Measurements from ENCODE around the gene C1orf74. TPM values are rescaled to one million over a fixed set of nuclear protein-coding genes. Genes with fewer than 3 reads are reported as not detected.

Gene C1orf74
- total RNA-seq, 2 experiments from 2014 or later = 2.1 to 2.2 TPM

GRCh38 chr1:209756615-209757445 lies 27.5 kb downstream of the C1orf74 start:
- POLR2A ChIA-PET = interaction anchor here (0.9 to 2.7 kb wide), 6 partner anchors 9 to 32 kb away, joined by 3 to 36 read pairs (median 6); partner anchors contain the start of gene C1orf74
- CTCF ChIA-PET = interaction anchor here (0.6 to 3.7 kb wide), 6 partner anchors 11 to 190 kb away, joined by 3 to 38 read pairs (median 4); no protein-coding TSS in a partner anchor

GRCh38 chr1:209755926-209756614 lies 28.3 kb downstream of the C1orf74 start, which contains the start of gene TRAF3IP3:
Gene TRAF3IP3, plus strand, starts transcription at chr1:209756053. Its CDS starts 3,987 bp downstream, at chr1:209760040.
- CTCF ChIA-PET = interaction anchor here (1.2 to 3.7 kb wide), 7 partner anchors 10 to 189 kb away, joined by 3 to 38 read pairs (median 4); no protein-coding TSS in a partner anchor
- POLR2A ChIA-PET = interaction anchor here (0.7 to 2.7 kb wide), 6 partner anchors 10 to 32 kb away, joined by 3 to 36 read pairs (median 6); partner anchors contain the start of gene C1orf74

DNA sequence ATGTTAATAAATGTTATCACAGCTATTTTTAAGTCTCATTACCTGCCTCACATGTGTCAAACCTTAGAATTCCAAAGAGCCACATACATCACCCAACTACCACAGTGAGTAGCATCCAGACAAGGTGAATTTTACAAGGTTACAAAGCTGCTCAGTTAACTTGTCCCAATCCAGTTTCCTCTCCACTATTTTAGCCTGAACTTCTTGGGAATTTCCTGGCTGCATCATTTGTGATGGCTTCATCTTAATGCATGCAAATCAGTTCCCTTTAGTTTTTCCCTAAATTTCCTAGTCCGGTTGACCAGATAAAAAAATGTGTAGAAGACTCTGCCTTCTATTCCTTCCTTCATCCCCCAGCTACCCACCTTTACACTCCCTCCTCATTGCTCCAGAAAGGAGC lies 29.1 kb downstream of the C1orf74 start:
- POLR2A ChIA-PET = interaction anchor here (0.7 to 2.7 kb wide), 4 partner anchors 11 to 29 kb away, joined by 3 to 36 read pairs (median 9); partner anchors contain the start of gene C1orf74
- CTCF ChIA-PET = interaction anchor here (1.2 to 3.7 kb wide), 6 partner anchors 9 to 68 kb away, joined by 4 to 38 read pairs (median 4); no protein-coding TSS in a partner anchor

- ChIA-PET POLR2A (interaction anchor here (1.9 to 3.0 kb wide), 2 partner anchors 13 to 16 kb away, joined by 6 to 20 read pairs; no protein-coding TSS in a partner anchor), CTCF (interaction anchor here (1.0 kb wide), 1 partner anchor 15 kb away, joined by 4 read pairs; no protein-coding TSS in a partner anchor)
Measured at GRCh38 chr1:209752890-209753289, 31.5 kb downstream of the C1orf74 start.

- POLR2A ChIA-PET = interaction anchor here (1.9 to 3.0 kb wide), 2 partner anchors 14 to 17 kb away, joined by 6 to 20 read pairs; no protein-coding TSS in a partner anchor
- CTCF ChIA-PET = interaction anchor here (1.6 to 2.6 kb wide), 2 partner anchors 27 to 71 kb away, joined by 7 to 8 read pairs; no protein-coding TSS in a partner anchor
Measured at GRCh38 chr1:209751627-209752231, 32.6 kb downstream of the C1orf74 start.

- POLR2A ChIA-PET = interaction anchor here (0.5 to 1.2 kb wide), 2 partner anchors 52 to 583 kb away, joined by 3 to 8 read pairs; no protein-coding TSS in a partner anchor
- CTCF ChIA-PET = interaction anchor here (1.2 to 2.9 kb wide), 6 partner anchors 18 to 181 kb away, joined by 3 to 19 read pairs (median 6); partner anchors contain the start of gene CAMK1G
Measured at GRCh38 chr1:209749670-209750323, 34.6 kb downstream of the C1orf74 start.

DNA sequence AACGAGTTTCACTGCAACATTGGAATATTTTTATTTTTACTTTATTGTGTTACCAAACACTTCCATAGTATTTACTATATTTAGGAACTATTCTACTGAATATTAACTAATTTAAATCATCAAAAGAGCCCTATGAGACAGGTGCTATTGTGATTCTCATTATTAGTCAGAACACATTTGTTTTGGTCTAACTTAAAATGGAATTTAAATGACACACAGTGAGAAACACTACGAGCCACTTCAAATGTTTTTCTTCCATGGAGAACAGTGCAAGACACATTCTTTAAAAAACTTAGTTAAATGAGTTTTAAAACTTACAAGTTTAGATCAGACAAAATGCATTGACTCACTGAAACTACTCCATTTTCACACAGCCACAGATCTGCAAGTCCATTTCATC lies 35.2 kb downstream of the C1orf74 start:
- POLR2A ChIA-PET = interaction anchor here (1.2 kb wide), 1 partner anchor 583 kb away, joined by 3 read pairs; no protein-coding TSS in a partner anchor

DNA sequence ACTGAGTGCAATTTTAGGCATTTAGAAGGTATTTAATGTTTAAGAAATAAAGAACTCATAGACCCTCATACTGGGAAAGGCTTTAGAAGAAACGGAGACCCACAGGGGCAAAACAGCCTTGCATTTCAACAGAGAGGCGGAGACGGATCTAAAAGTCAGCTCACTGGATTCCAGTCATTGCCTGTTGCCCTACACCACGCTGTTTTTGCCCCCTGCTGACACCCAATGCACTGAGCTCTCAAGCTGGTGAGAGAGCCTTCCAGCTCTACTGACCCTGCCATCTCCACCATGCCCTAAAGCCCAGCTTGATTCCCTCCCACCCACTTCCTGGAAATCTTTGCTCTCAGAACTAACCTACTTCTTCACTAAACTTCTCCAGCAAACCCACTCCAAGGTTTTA lies 35.7 kb downstream of the C1orf74 start:
- POLR2A ChIA-PET = no interaction called here
- CTCF ChIA-PET = interaction anchor here (0.6 to 2.9 kb wide), 19 partner anchors 11 to 188 kb away, joined by 3 to 19 read pairs (median 3); partner anchors contain the start of genes C1orf74, CAMK1G and G0S2

More for the DNA sequence above, 35.2 kb downstream of the C1orf74 start:
- CTCF ChIA-PET = interaction anchor here (1.2 to 2.9 kb wide), 10 partner anchors 12 to 182 kb away, joined by 3 to 19 read pairs (median 6); partner anchors contain the start of gene CAMK1G

- CTCF ChIA-PET = interaction anchor here (0.6 to 2.9 kb wide), 20 partner anchors 10 to 187 kb away, joined by 3 to 19 read pairs (median 4); partner anchors contain the start of genes C1orf74 and G0S2
- POLR2A ChIA-PET = no interaction called here
Measured at GRCh38 chr1:209747580-209748262, 36.6 kb downstream of the C1orf74 start.

DNA sequence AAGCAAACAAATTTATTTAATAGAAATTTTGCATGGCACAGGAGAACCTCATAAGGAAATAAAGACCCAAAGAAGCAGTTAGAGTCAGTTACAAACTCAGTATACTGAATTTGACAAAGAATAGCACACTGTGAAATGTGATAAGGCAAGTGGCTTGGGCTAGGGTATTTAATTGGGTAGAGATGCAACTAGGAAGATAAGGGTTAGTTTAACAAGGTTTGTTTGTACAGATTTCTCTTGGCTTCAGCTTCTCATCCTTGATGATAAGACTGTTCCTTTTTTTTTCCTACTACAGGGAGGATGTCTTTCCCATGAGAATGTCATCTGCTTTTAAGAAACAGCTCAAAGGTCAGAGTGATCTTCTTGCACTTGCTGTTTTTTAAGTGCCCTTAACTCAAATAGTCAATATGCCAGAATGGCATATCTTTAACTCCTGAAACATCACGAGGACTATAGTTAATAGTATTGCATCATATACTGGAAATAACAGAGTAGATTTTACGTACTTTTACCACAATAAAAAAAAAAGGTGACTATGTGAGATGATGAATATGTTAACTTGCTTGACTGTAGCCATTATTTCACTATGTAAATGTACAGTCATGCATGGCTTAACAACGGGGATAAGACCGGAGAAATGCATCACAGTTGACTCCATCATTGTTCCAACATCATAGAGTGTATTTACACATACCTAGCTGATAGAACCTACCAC lies 37.8 kb downstream of the C1orf74 start:
- POLR2A ChIA-PET = no interaction called here
- CTCF ChIA-PET = interaction anchor here (0.7 to 2.4 kb wide), 4 partner anchors 9 to 100 kb away, joined by 3 to 8 read pairs (median 4); partner anchors contain the start of gene TRAF3IP3

- ChIA-PET POLR2A (interaction anchor here (1.0 kb wide), 1 partner anchor 27 kb away, joined by 3 read pairs; no protein-coding TSS in a partner anchor), CTCF (interaction anchor here (0.9 kb wide), 1 partner anchor 67 kb away, joined by 3 read pairs; no protein-coding TSS in a partner anchor)
Measured at GRCh38 chr1:209743145-209743482, 41.2 kb downstream of the C1orf74 start.

DNA sequence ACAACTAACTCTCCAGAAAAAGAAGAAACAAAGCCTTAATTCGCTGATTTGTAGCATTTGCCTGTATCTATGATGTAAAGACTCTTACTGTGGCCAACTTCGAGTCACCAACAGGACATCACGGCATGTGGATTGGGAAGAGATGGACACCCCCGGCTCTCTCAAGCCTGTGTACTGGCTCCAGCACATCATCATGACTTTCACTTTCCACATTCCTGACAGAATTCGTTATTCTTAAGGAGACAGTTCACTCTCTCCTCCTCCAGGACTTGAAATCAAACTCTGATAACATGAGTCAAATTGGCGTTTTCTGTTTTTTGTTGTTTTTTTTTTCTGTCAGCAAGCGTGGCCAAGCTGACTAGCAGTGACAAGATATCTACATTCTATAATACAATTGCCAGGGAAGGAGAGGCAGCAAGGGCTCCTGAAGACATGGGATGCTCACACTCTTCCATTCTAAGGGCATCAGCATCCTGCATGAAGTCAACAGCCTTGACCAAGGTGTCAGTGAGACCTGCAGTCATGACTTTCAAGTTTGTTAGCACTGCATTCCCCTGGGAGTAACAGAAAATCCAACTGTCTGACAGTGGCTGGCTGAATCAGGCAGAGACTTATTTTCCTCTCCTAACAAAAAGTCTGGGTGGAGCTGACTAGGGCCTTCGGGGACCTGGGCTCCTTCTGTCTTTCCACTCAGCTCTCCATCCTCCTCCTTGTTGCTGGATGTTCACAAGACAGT lies 41.8 kb downstream of the C1orf74 start:
- POLR2A ChIA-PET = interaction anchor here (1.0 kb wide), 1 partner anchor 27 kb away, joined by 3 read pairs; no protein-coding TSS in a partner anchor
- CTCF ChIA-PET = no interaction called here

DNA sequence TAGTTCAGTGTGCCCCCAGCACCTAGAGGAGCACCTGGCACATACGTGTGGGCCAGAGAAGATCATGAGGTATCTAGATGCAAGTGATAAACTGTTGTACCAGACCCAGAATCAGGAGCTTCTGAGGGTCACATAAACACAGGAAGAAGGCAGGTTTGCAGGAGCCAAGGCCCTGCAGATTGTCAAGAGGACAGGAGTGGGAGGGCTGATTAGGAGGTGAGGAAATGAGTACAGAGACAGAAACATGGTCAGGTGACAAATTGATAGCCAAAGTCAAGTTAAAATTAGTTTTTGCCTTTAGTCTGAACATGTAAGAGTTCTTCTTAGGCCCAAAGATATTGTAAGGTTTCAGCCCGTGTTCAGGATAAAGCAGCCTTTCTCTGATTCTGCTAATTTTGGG lies 42.5 kb downstream of the C1orf74 start:
- ChIA-PET POLR2A (no interaction called here), CTCF (no interaction called here)

DNA sequence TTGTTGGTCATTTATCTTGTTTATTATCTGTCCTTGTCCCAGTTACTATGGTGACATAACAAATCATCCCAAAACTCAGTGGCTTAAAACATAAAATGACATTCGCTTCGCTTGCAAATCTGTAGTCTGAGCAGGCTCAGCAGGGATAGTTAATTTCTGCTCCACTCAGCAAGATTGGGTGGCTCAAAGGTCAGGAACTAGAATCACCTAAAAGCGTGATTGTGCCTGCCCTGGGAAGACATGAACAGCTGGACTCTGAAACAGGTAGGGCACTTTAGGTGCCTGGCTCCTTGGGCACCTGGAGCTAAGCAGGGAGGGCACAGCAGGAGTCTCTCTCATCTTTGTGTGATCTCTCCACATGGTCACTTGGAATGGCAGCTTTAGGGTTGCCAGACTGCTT lies 43.2 kb downstream of the C1orf74 start:
- CTCF ChIA-PET = no interaction called here
- POLR2A ChIA-PET = no interaction called here

- CTCF ChIA-PET = interaction anchor here (1.2 to 2.1 kb wide), 4 partner anchors 10 to 169 kb away, joined by 3 to 7 read pairs (median 4); no protein-coding TSS in a partner anchor
Measured at GRCh38 chr1:209738270-209738669, 46.1 kb downstream of the C1orf74 start.

GRCh38 chr1:209737118-209737505 lies 47.2 kb downstream of the C1orf74 start:
- CTCF ChIA-PET = interaction anchor here (1.2 to 3.2 kb wide), 7 partner anchors 11 to 168 kb away, joined by 3 to 14 read pairs (median 4); partner anchors contain the start of gene TRAF3IP3
- POLR2A ChIA-PET = interaction anchor here (0.7 kb wide), 1 partner anchor 167 kb away, joined by 3 read pairs; no protein-coding TSS in a partner anchor

More at GRCh38 chr1:209738270-209738669, 46.1 kb downstream of the C1orf74 start:
- POLR2A ChIA-PET = no interaction called here
